ENCODE data around the gene FAM174C.

DNA sequence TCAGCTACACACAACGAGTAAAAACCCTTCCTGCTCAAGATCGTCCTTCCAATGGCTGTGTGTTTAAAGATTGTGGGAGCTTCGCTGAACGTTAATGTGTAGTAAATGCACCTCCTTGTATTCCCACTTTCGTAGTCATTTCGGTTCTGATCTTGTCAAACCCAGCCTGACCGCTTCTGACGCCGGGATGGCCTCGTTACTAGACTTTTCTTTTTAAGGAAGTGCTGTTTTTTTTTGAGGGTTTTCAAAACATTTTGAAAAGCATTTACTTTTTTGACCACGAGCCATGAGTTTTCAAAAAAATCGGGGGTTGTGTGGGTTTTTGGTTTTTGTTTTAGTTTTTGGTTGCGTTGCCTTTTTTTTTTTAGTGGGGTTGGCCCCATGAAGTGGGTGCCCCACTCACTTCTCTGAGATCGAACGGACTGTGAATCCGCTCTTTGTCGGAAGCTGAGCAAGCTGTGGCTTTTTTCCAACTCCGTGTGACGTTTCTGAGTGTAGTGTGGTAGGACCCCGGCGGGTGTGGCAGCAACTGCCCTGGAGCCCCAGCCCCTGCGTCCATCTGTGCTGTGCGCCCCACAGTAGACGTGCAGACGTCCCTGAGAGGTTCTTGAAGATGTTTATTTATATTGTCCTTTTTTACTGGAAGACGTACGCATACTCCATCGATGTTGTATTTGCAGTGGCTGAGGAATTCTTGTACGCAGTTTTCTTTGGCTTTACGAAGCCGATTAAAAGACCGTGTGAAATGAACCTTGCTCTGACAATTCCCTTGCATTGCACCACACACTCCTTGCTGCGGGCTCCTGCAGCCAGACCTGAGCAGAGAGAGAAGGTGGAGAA, 2.7 kb upstream of the FAM174C start:
- TF ChIP-seq RAD21 (IDR thresholded peaks at IDR 0.05; ENCODE audit: insufficient read depth, low read depth, low read length) (no peak), POLR2A (IDR thresholded peaks at IDR 0.05; ENCODE audit: low read depth, low read length) (no peak), EP300 (IDR thresholded peaks at IDR 0.05; ENCODE audit: borderline replicate concordance in 1 of 2, control insufficient read depth in 1 of 2, low read depth in 2 of 2, low read length in 2 of 2) (no peak), YY1 (IDR thresholded peaks at IDR 0.05; ENCODE audit: low read depth, low read length) (no peak), SREBF2 (IDR thresholded peaks at IDR 0.05; ENCODE audit: low read length) (no peak), IKZF1 (conservative IDR thresholded peaks at IDR 0.05) (no peak), BHLHE40 (IDR thresholded peaks at IDR 0.05; ENCODE audit: borderline replicate concordance in 1 of 2, low read depth in 2 of 2, low read length in 1 of 2) (no peak)
- TF ChIP-seq, protein P1, sequence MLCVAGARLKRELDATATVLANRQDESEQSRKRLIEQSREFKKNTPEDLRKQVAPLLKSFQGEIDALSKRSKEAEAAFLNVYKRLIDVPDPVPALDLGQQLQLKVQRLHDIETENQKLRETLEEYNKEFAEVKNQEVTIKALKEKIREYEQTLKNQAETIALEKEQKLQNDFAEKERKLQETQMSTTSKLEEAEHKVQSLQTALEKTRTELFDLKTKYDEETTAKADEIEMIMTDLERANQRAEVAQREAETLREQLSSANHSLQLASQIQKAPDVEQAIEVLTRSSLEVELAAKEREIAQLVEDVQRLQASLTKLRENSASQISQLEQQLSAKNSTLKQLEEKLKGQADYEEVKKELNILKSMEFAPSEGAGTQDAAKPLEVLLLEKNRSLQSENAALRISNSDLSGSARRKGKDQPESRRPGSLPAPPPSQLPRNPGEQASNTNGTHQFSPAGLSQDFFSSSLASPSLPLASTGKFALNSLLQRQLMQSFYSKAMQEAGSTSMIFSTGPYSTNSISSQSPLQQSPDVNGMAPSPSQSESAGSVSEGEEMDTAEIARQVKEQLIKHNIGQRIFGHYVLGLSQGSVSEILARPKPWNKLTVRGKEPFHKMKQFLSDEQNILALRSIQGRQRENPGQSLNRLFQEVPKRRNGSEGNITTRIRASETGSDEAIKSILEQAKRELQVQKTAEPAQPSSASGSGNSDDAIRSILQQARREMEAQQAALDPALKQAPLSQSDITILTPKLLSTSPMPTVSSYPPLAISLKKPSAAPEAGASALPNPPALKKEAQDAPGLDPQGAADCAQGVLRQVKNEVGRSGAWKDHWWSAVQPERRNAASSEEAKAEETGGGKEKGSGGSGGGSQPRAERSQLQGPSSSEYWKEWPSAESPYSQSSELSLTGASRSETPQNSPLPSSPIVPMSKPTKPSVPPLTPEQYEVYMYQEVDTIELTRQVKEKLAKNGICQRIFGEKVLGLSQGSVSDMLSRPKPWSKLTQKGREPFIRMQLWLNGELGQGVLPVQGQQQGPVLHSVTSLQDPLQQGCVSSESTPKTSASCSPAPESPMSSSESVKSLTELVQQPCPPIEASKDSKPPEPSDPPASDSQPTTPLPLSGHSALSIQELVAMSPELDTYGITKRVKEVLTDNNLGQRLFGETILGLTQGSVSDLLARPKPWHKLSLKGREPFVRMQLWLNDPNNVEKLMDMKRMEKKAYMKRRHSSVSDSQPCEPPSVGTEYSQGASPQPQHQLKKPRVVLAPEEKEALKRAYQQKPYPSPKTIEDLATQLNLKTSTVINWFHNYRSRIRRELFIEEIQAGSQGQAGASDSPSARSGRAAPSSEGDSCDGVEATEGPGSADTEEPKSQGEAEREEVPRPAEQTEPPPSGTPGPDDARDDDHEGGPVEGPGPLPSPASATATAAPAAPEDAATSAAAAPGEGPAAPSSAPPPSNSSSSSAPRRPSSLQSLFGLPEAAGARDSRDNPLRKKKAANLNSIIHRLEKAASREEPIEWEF (IDR thresholded peaks at IDR 0.05; ENCODE audit: insufficient replicate concordance, low read depth, low read length), result no peak
- TF ChIP-seq, protein P2, sequence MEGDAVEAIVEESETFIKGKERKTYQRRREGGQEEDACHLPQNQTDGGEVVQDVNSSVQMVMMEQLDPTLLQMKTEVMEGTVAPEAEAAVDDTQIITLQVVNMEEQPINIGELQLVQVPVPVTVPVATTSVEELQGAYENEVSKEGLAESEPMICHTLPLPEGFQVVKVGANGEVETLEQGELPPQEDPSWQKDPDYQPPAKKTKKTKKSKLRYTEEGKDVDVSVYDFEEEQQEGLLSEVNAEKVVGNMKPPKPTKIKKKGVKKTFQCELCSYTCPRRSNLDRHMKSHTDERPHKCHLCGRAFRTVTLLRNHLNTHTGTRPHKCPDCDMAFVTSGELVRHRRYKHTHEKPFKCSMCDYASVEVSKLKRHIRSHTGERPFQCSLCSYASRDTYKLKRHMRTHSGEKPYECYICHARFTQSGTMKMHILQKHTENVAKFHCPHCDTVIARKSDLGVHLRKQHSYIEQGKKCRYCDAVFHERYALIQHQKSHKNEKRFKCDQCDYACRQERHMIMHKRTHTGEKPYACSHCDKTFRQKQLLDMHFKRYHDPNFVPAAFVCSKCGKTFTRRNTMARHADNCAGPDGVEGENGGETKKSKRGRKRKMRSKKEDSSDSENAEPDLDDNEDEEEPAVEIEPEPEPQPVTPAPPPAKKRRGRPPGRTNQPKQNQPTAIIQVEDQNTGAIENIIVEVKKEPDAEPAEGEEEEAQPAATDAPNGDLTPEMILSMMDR (IDR thresholded peaks at IDR 0.05 in 2 of 3, conservative IDR thresholded peaks at IDR 0.05 in 1 of 3; ENCODE audit: control insufficient read depth in 2 of 3, extremely low read depth in 1 of 3, insufficient read depth in 1 of 3, low read depth in 3 of 3, low read length in 3 of 3), result no peak
- TF ChIP-seq, protein P3, sequence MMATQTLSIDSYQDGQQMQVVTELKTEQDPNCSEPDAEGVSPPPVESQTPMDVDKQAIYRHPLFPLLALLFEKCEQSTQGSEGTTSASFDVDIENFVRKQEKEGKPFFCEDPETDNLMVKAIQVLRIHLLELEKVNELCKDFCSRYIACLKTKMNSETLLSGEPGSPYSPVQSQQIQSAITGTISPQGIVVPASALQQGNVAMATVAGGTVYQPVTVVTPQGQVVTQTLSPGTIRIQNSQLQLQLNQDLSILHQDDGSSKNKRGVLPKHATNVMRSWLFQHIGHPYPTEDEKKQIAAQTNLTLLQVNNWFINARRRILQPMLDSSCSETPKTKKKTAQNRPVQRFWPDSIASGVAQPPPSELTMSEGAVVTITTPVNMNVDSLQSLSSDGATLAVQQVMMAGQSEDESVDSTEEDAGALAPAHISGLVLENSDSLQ (IDR thresholded peaks at IDR 0.05), result no peak

Data from GM12878 (cell line).